A673 (cell line): ENCODE results near the gene FOXRED1. TPM values are rescaled to one million over a fixed set of nuclear protein-coding genes. Genes with fewer than 3 reads are reported as not detected.

Source experiments
- BruUV-seq: library from RNA; stranded (reverse); fragments of 400-500 nt; replicated peaks from 2 replicates; lab custom pipeline; 2021; lab: Mats Ljungman, UMichigan
- CTCF ChIA-PET: fragments of 300-600 bp; sonication (Branson Sonifier 250); formaldehyde crosslinking; loops from one replicate; lab custom pipeline; 2022; ENCODE audit warnings: antibody characterized with exemption; lab: Charles Lee
- POLR2A ChIA-PET: fragments of 300-600 bp; sonication (Branson Sonifier 250); formaldehyde crosslinking; loops from one replicate; lab custom pipeline; 2022; ENCODE audit warnings: antibody characterized with exemption; ENCODE audit not compliant: low non-redundant PET; lab: Charles Lee
- DNase-seq: peaks from one replicate; pipeline ENCODE4 v3.0.0-alpha.2; 2015; ENCODE audit warnings: low spot score
- H3K27ac ChIP-seq: fragments of 200-600 bp; sonication (generic); 2 replicates; pipeline ENCODE4 v1.5.1; 2016; ENCODE audit warnings: mixed run types, low read depth, mild to moderate bottlenecking, mixed read lengths, antibody characterized with exemption, low read length; ENCODE audit not compliant: poor library complexity, severe bottlenecking
- H3K27me3 ChIP-seq: fragments of 200-600 bp; sonication (generic); replicated peaks from 2 replicates; pipeline ENCODE4 v1.6.1; 2017; ENCODE audit warnings: mixed run types, low read depth, mild to moderate bottlenecking, mixed read lengths, antibody characterized with exemption, low read length; ENCODE audit not compliant: insufficient read depth, poor library complexity
- H3K36me3 ChIP-seq: fragments of 200-600 bp; sonication (generic); 2 replicates; pipeline ENCODE4 v1.6.1; 2016; ENCODE audit warnings: mixed run types, mild to moderate bottlenecking, mixed read lengths, antibody characterized with exemption, low read length; ENCODE audit not compliant: insufficient read depth, poor library complexity, severe bottlenecking
- H3K4me1 ChIP-seq: fragments of 200-600 bp; sonication (generic); 2 replicates; pipeline ENCODE4 v1.6.1; 2017; ENCODE audit warnings: mixed run types, mild to moderate bottlenecking, mixed read lengths, antibody characterized with exemption, low read length; ENCODE audit not compliant: insufficient read depth, poor library complexity, severe bottlenecking
- H3K4me3 ChIP-seq: fragments of 200-600 bp; sonication (generic); 2 replicates; pipeline ENCODE4 v1.5.1; 2016; ENCODE audit warnings: low read depth, mixed run types, mild to moderate bottlenecking, mixed read lengths, low read length; ENCODE audit not compliant: poor library complexity, severe bottlenecking
- H3K9me3 ChIP-seq: fragments of 200-600 bp; sonication (generic); 2 replicates; pipeline ENCODE4 v1.6.1; 2016; ENCODE audit warnings: mixed run types, low read depth, mild to moderate bottlenecking, mixed read lengths, antibody characterized with exemption, low read length; ENCODE audit not compliant: poor library complexity, severe bottlenecking
- EZH2 ChIP-seq: fragments of 200-600 bp; sonication (generic); IDR thresholded peaks from 2 replicates; pipeline ENCODE4 v1.6.1; 2017; ENCODE audit warnings: borderline replicate concordance, low read depth, mild to moderate bottlenecking, mixed read lengths, antibody characterized with exemption, low read length; ENCODE audit not compliant: poor library complexity, severe bottlenecking
- intact Hi-C: fragments of 100-400 bp; cut with micrococcal nuclease; formaldehyde crosslinking; loops from one replicate; pipeline ENCODE4 v1.10.0; 2022; ENCODE audit not compliant: unreplicated experiment
- total RNA-seq: library from RNA; stranded (reverse); gene quantifications from 2 replicates; pipeline ENCODE4 v1.2.3, GENCODE V29; 2021
- TF ChIP-seq, protein P1 (sequence below): fragments of 300-800, 200-600 bp; sonication (generic); conservative IDR thresholded peaks from 2 replicates; pipeline ENCODE4 v1.5.1; 2017; ENCODE audit warnings: low read depth, mild to moderate bottlenecking, antibody characterized with exemption, low read length, moderate library complexity, mixed read lengths

FOXRED1 gene
- total RNA-seq, 1 experiment from 2014 or later = 72.6 TPM

DNA sequence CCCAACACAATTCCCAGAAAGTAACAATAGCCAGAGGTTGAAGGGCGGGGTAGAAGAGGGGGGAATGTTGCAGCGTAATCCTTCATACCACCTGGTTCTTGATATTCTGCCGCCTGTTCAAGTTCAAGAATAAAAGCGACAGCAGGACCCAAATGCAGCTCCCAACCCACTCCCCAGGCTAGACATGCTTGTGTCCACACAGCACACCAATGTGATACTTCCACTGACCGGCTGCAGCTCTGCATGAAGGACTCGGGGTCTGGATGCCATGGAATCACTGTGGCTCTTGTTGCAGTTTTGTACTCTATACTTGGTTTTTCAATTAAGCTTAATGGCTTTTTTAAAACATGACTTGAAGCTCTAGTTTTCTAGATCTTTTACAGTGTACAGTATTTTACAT, 6.7 kb upstream of the FOXRED1 start:
- CTCF ChIA-PET = no interaction called here
- BruUV-seq = no TSS peak

DNA sequence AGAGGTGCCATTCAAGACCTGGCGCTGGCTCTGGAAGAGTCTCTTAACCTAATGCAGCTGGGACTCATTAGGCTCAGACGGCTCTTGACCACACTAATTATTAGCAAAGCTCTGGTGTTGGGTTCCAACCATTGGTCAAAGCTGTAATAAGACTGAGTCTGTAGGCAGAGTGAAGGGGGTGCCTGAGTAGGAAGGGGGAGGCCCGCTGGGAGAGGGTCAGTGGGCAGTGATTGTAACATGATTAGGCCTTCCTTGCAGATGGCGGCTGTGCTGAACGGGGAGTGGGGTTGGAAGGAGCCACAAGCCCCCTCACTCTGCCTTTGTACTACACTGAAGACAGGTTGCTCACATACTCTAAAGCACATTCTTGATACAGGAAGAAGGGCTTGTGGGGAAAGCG, 5.5 kb upstream of the FOXRED1 start:
- no TSS peak for BruUV-seq
- ChIA-PET CTCF (no interaction called here), POLR2A (no interaction called here)

More for the DNA sequence above, 6.7 kb upstream of the FOXRED1 start:
- H3K36me3 ChIP-seq = peaks cover 65% of the 10 kb centered on the region
- POLR2A ChIA-PET = no interaction called here
- intact Hi-C loops = no loop called here
- no peak for DNase-seq
- no peak overlapping the region for H3K27ac ChIP-seq
- no peak overlapping the region for H3K4me3 ChIP-seq
- H3K9me3 ChIP-seq = no peaks in the 10 kb centered on the region
- H3K27me3 ChIP-seq = no peaks in the 10 kb centered on the region
- TF ChIP-seq, protein P1, sequence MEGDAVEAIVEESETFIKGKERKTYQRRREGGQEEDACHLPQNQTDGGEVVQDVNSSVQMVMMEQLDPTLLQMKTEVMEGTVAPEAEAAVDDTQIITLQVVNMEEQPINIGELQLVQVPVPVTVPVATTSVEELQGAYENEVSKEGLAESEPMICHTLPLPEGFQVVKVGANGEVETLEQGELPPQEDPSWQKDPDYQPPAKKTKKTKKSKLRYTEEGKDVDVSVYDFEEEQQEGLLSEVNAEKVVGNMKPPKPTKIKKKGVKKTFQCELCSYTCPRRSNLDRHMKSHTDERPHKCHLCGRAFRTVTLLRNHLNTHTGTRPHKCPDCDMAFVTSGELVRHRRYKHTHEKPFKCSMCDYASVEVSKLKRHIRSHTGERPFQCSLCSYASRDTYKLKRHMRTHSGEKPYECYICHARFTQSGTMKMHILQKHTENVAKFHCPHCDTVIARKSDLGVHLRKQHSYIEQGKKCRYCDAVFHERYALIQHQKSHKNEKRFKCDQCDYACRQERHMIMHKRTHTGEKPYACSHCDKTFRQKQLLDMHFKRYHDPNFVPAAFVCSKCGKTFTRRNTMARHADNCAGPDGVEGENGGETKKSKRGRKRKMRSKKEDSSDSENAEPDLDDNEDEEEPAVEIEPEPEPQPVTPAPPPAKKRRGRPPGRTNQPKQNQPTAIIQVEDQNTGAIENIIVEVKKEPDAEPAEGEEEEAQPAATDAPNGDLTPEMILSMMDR = no peak
- TF ChIP-seq EZH2 = no peak
- no peaks in the 10 kb centered on the region for H3K4me1 ChIP-seq

DNA sequence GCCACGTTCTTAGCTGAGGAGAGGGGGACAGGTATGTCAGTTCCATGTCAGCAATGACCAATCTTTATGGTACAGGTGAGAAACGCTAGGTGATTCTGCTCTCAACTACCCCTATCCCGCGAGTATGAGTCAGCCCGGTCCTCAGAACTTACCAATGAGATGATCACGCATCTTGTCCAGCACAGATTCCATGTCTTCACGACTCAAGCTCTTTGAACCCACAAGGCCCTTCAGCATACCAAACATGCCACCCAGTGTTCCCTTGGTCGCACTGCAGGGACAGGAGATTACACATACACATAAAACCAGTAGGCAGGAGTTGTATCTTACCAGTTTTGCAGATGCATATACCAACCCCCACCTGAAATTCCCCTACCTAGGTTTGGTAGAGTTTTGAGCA, 3.1 kb upstream of the FOXRED1 start:
- CTCF ChIA-PET = no interaction called here

More for the DNA sequence above, 5.5 kb upstream of the FOXRED1 start:
- Histone ChIP-seq H3K36me3 (peaks cover 67% of the 10 kb centered on the region), H3K4me3 (no peak overlapping the region), H3K27ac (no peak overlapping the region), H3K27me3 (no peaks in the 10 kb centered on the region), H3K9me3 (no peaks in the 10 kb centered on the region), H3K4me1 (peaks cover 6% of the 10 kb centered on the region)
- TF ChIP-seq EZH2 = no peak
- TF ChIP-seq, protein P1 = no peak
- intact Hi-C loops = no loop called here
- DNase-seq = no peak

More for the DNA sequence above, 3.1 kb upstream of the FOXRED1 start:
- H3K4me3 ChIP-seq = no peak overlapping the region
- no peak overlapping the region for H3K27ac ChIP-seq
- peaks cover 66% of the 10 kb centered on the region for H3K36me3 ChIP-seq
- H3K27me3 ChIP-seq = no peaks in the 10 kb centered on the region
- intact Hi-C loops = no loop called here
- POLR2A ChIA-PET = no interaction called here
- H3K4me1 ChIP-seq = peaks cover 11% of the 10 kb centered on the region
- no TSS peak for BruUV-seq
- TF ChIP-seq, protein P1 = 0 out of 2 replicates have a peak, but pooled peaks have one; percentile 20
- no peak for TF ChIP-seq EZH2
- H3K9me3 ChIP-seq = no peaks in the 10 kb centered on the region
- DNase-seq = peak; percentile 40
